DMS153 treated with DMSO at 0.1 percent for 48 hours (cell line): ENCODE data around the gene DIP2B.
A peak's percentile ranks its signal among the peaks of the same experiment; 100 is the strongest.
"Not testable (repeated sequence)": the region's sequence is repeated elsewhere in the genome, so short reads cannot be mapped to it uniquely, and the experiment has no call there.

Experiments used
- DNase-seq: peaks from one replicate; lab custom pipeline; 2025; ENCODE audit not compliant: unreplicated experiment; lab: John Stamatoyannopoulos, UW

Gene DIP2B

GRCh38 chr12:50763639-50764285, 259.0 kb downstream of the DIP2B start, which contains the start of gene ATF1:
Gene ATF1, plus strand, starts transcription at chr12:50764101. Its CDS starts 16,045 bp downstream, at chr12:50780146.
- peak; percentile 73 for DNase-seq

DNA sequence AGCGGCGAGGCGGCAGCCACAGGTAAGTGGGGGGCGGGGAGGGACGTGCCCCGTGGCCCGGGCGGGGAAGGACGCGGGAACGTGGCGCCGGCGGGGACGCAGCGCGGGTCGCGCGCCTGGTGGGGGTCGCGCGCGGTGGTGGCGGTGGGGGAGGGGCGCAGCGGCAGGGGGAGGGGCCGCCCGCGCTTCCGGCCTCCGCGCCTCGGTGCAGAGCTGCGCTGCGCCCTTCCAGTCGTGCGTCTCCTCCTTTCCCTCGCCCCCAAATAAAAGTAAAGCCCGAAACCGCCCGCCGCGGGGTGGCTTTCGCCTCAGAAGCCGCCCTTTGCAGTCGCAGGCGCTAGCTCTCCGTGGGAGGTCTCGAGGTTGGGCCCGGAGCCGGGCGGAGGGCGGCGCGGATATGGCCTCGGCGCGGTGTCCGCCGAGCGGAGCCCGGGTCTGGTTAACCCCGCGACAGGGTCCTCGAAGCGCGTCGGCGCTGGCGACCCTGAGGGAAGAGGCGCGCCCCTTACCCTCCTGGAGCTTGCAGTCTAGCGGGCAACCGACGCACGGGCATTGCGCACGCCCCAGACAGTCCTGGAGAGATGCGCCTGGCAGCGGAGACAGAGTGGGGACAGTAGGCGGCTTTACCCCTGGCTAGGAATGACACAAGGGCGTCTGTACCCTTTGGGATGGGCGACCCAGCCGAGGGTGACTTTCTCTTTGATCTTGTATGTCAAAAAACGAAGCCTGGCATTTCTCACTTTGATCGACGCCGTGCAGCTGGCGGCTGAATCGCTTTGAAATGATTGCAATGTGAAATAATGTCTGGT, 259.7 kb downstream of the DIP2B start:
- DNase-seq = peak; percentile 22

GRCh38 chr12:50765095-50765911, 260.5 kb downstream of the DIP2B start:
- no peak for DNase-seq

DNA sequence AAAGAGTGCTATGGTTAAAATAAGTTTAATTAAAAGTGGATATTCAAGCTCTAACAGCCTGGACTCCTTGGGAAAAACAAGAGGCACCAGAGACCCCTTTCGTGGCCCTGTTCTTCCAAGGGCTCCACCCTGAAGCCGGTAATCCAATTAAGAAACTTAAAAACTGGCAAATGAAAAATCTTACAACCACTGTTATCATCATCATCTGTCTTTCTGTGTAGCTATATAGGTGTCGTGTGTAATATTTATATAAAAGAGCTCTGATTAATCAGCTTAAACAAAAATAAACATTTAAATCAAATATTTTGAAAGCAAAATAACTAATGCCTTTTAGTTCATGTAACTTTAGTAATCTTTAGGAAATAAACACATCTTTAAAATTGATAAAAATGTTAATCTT, 263.6 kb downstream of the DIP2B start:
- DNase-seq = no peak

DNA sequence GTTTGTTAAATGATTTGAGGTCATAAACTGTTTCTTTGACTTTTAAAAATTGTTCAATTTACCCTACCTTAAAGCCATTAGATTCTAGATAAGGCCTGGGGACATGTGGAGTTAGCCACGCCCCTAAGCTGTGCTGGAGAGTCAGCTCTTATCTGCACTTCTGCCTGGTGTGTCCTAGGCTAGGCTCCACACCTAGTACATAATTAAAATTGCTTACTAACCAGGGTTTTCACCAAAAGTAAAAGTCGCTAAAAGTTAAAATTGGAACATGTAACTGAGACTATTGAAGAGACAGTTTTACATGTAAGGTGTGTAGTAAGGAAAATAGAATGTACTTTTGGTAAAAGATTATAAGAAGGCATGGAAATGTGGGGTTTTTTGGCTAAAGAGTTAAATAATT, 264.0 kb downstream of the DIP2B start:
- not testable (repeated sequence) for DNase-seq

DNA sequence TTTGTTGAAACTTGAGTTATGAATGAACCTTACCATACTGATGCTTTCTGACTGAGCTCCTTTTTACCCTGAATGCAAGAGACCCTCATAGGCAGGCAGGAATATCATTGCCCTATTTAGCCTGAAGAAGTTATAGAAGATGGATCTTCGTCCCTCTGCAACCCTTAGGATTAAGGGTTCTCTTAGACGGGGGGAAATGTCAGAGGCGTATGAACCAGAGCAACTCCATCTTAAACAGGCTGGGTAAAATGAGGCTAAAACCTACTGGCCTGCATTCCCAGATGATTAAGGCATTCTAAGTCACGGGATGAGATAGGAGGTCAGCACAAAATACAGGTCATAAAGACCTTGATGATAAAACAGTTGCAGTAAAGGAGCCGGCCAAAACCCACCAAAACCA, 266.6 kb downstream of the DIP2B start:
- DNase-seq = no peak

DNA sequence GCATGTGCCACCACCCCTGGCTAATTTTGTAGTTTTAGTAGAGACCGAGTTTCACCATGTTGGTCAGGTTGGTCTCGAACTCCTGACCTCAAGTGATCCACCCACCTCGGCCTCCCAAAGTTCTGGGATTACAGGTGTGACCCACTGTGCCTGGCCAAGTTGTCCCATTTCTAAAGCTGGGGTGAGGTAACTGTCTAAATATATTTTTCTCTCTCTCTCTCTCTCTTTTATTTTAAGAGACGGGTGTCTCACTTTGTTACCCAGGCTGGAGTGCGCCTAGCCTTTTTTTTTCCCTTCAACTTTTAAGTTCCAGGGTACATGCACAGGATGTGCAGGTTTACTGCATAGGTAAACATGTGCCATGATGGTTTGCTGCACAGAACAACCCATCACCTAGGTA, 267.7 kb downstream of the DIP2B start:
- no peak for DNase-seq

- DNase-seq = no peak
These were observed 268.1 kb downstream of the DIP2B start for GRCh38 chr12:50772877-50773276.

DNA sequence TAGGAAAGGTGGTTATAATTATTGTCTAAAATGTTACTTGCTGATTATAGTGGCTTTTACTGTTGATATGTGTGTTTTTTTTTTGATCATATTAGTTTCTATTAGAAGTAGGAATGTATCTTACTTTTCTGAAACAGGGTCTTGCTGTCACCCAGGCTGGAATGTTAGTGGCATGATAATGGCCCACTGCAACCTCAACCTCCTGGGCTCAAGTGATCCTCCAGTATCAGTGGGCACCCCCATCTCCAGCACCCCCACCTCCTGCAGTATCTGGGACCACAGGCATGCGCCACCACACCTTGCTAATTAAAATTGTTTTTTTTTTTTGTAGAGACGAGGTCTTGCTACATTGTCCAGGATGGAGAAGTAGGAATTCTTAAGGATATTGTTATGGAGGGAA, 270.5 kb downstream of the DIP2B start:
- DNase-seq = no peak

DNA sequence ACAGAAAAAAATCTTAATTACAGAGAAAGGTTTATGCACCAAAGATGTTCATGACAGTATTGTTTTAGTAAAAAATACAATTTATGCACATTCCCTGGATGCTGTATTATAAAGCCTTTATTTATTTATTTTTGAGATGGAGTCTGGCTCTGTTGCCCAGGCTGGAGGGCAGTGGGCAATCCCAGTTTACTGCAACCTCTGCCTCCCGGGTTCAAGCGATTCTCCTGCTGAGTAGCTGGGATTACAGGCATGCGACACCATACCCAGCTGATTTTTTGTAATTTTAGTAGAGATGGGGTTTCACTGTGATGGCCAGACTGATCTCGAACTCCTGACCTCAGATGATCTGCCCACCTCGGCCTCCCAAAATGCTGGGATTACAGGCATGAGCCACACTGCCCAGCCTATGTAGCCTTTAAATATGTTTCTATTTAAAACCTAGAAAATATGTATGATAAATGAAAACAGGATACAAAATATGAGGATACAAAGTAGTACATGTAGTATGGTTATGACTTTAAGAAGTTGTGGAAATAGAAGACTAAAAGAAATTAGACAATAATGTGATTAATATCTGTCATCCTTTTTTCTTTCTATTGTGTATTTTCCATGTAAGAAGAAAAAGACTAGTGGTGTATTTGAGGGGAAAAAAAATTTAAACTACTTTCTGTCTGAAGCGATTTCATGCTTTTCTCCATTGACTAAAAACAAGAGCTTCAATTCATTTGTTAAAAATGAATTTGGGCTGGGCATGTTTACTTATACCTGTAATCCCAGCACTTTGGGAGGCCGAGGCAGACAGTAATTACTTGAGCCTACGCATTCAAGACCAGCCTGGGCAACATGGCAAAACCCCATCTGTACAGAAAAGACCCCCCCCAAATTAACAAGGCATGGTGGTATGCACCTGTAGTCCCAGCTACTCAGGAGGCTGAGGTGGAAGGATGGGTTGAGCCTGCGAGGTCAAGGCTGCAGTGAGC, 272.3 kb downstream of the DIP2B start:
- no peak for DNase-seq

DNA sequence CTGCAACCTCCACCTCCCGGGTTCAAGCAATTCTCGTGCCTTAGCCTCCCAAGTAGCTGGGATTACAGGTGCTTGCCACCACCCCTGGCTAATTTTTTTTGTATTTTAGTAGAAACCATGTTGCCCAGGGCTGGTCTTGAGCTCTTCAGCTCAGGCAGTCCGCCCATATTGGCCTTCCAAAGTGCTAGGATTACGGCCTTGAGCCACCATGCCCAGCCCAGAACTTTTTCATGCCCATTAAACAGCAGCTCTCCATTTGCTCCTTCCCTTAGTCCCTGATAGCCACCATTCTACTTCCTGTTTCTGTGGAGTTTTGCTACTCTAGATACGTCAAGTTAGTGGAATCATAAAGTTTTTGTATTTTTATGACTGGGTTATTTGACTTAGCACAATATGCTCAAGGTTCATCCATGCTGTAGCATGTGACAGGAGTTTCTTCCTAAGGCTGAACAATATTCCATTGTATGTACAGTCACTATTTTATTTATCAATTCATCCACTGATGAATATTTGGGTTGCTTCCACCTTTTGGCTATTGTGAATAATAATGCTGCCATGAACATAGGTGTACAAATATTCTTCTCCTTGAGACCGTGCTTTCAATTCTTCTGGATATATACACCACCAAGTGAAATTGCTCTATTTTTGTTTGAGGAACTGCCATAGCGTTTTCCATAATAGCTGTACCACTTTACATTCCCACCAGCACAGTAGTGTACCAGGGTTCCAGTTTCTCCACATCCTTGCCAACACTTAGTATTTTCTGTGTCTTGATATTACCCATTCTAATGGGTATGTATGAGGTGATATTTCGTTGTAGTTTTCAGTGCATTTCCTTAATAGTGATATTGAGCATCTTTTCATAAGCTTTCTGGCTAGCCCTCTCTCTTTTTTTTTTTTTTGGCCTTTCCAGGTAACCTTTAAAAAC, 274.1 kb downstream of the DIP2B start:
- DNase-seq = no peak

DNA sequence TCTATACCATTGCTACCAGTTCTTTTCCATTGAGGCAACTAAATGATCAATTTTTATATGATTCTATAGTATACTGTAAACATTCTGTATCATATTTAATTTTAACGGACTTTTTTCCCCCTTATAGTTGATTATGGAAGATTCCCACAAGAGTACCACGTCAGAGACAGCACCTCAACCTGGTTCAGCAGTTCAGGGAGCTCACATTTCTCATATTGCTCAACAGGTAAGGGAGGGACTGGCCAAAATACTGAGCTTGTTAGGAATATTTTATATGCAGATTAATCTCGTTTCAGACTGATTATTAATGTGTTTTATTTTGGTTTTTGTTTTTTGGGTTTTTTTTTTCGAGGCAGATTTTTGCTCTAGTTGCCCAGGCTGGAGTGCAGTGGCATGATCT, 275.2 kb downstream of the DIP2B start:
- no peak for DNase-seq

- DNase-seq = no peak
These were observed 279.7 kb downstream of the DIP2B start for GRCh38 chr12:50784501-50784900.

GRCh38 chr12:50785406-50786001, 280.7 kb downstream of the DIP2B start:
- no peak for DNase-seq

DNA sequence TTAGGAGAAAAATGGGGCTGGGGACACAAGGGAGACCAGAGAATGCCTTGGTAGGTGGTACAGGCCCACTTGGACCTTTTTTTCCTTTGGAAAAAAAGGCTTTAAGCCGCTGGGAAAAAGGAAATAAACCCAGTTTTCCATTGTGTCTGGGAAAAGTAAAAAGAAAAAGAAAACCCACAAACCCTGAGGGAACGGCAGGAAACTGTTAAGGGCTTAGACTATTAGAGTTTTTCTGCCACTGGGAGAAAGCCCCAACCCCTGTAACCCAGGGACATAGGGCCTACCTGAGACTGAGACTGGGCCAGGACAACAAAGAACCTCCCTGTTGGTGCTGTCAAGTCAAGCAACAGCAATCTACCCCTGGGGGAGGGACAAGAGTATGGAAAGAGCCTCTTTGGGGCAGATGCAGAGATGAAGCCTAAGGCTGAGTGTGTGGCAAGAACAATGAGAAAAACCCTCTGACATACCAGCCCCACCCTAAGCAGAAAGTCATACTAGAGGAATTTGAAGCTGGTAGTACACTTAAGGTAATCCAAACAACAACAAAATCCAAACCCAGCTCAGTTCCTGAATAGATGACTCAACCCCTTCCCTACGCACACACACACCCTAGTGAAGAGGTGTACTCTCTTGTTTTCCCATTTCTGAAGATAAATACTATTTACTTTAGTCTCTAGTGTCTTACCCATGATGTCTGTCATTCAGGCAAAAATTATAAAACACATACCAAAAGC, 281.9 kb downstream of the DIP2B start:
- no peak for DNase-seq

GRCh38 chr12:50787618-50788017, 282.8 kb downstream of the DIP2B start:
- DNase-seq = no peak

DNA sequence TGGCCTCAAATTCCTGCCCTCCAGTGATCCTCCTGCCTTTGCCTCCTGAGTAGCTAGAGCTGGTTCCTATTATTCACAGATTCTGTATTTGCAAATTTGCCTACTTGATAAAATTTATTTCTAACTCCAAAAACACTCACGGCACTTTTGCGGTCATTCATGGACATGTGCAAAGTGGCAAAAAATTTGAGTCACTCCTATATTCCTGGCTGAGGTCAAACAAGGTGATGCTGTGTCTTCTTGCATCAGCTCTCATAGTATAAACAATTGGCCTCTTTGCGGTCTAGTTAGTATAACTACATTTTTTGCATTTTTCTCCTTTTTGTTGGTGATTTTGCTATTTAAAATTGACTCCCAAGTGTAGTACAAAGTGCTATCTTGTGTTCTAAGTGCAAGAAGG, 283.8 kb downstream of the DIP2B start:
- no peak for DNase-seq

DNA sequence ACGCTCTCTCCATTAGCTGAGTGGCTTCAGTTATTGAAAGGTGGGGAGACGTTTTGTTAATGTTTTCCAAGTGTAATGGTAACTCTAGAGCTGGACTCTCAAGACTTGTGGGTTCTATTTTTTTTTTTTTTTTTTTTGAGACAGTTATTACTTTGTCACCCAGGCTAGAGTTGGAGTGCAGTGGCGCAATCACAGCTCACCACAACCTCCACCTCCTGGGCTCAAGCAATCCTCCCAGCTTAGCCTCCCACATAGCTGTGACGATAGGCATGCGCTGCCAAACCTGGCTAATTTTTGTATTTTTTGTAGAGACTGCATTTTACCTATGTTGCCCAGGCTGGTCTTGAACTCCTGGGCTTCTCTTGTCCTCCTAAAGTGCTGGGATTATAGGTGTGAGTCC, 285.3 kb downstream of the DIP2B start:
- no peak for DNase-seq
